SK-N-MC (cell line): Measurements from ENCODE around the gene PRDM15.

Experiments used
- DNase-seq: peaks from one replicate; pipeline ENCODE4 v3.0.0-alpha.2; 2011; ENCODE audit warnings: low read depth, low spot score
- H3K27ac ChIP-seq: fragments of 200-600 bp; sonication (generic); 2 replicates; pipeline ENCODE4 v1.5.1; 2016; ENCODE audit warnings: mixed run types
- H3K36me3 ChIP-seq: fragments of 200-600 bp; sonication (generic); 2 replicates; pipeline ENCODE4 v1.6.1; 2017; ENCODE audit warnings: antibody characterized with exemption, low read length, mixed read lengths; ENCODE audit not compliant: insufficient read depth
- H3K4me3 ChIP-seq: fragments of 200-600 bp; sonication (generic); 2 replicates; pipeline ENCODE4 v1.5.1; 2016
- H3K9ac ChIP-seq: fragments of 200-600 bp; sonication (generic); 2 replicates; pipeline ENCODE4 v1.8.0; 2017; ENCODE audit warnings: mixed run types, mixed read lengths; ENCODE audit not compliant: insufficient read length
- H3K9me3 ChIP-seq: fragments of 200-600 bp; sonication (generic); 2 replicates; pipeline ENCODE4 v1.6.1; 2017; ENCODE audit warnings: low read depth, mild to moderate bottlenecking, antibody characterized with exemption, low read length, moderate library complexity, mixed read lengths
- EZH2 ChIP-seq: fragments of 200-600 bp; sonication (generic); IDR thresholded peaks from one replicate; pipeline ENCODE4 v1.6.1; 2017; ENCODE audit warnings: antibody characterized with exemption
- FOXP2 ChIP-seq: optimal IDR thresholded peaks from 2 replicates; pipeline ENCODE3; 2011; ENCODE audit warnings: mild to moderate bottlenecking, moderate library complexity; ENCODE audit not compliant: insufficient read depth; ENCODE audit errors: extremely low read length, control extremely low read depth
- POLR2AphosphoS5 ChIP-seq: IDR thresholded peaks from 2 replicates; pipeline ENCODE4 v1.6.1; 2012; ENCODE audit warnings: mild to moderate bottlenecking, low read depth, low read length, borderline replicate concordance

Gene PRDM15

GRCh38 chr21:41778930-41779600 is 100.1 kb downstream of the PRDM15 start:
- peak overlapping the region; percentile 74 for H3K4me3 ChIP-seq
- DNase-seq = no peak
- H3K36me3 ChIP-seq = no peaks in the 10 kb centered on the region
- peak overlapping the region; percentile 84 for H3K9ac ChIP-seq
- no peaks in the 10 kb centered on the region for H3K9me3 ChIP-seq
- TF ChIP-seq FOXP2 = no peak
- no peak for TF ChIP-seq EZH2
- TF ChIP-seq POLR2AphosphoS5 = peak; percentile 30; the same call in 1 of the 2 replicates
- peak overlapping the region; percentile 100 for H3K27ac ChIP-seq

GRCh38 chr21:41777951-41778815 is 101.0 kb downstream of the PRDM15 start:
- DNase-seq = peak; percentile 64
- Histone ChIP-seq H3K9me3 (no peaks in the 10 kb centered on the region), H3K4me3 (peak overlapping the region; percentile 74), H3K9ac (peak overlapping the region; percentile 64), H3K36me3 (no peaks in the 10 kb centered on the region), H3K27ac (peak overlapping the region; percentile 100)
- TF ChIP-seq POLR2AphosphoS5 (no peak), FOXP2 (no peak), EZH2 (no peak)

DNA sequence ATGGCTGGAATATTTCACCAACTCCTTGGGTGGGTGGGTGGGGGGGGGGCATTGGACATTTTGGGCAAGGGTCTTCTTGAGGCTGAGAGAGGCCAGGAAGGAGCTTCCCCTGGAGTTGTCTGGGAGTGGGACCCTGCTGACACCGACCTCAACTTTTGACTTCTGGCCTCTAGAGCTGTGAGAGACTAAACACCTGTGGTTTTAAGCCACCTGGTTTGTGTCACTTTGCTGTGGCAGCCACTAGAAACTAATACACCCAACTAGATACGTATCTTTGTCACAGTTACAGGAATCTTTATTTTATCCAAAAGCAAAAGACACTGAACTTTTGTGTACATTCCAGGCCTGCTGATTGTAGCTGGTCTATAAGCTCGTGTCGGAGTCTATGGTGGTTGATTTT is 102.4 kb downstream of the PRDM15 start:
- no peaks in the 10 kb centered on the region for H3K9me3 ChIP-seq
- no peak for DNase-seq
- TF ChIP-seq EZH2 (no peak), POLR2AphosphoS5 (no peak), FOXP2 (no peak)
- H3K27ac ChIP-seq = peak overlapping the region; percentile 100
- no peaks in the 10 kb centered on the region for H3K36me3 ChIP-seq
- no peak overlapping the region for H3K9ac ChIP-seq
- no peak overlapping the region for H3K4me3 ChIP-seq

DNA sequence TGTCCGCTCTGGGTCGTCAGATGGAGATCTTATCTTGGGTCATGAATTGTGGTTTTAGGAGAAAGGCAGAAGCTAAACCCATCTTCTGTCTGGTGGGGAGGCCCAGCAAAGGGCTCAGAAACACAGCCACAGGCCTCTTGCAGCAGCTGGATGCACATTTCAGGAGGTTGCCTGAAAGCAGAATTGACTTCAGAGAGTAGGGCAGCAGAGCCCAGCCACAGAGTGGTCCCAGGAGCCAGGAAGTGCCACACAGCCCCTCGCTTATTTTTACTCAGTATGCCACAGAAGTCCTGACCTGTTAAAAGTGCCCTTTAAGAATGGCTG is 104.0 kb downstream of the PRDM15 start:
- no peaks in the 10 kb centered on the region for H3K36me3 ChIP-seq
- no peak overlapping the region for H3K9ac ChIP-seq

DNA sequence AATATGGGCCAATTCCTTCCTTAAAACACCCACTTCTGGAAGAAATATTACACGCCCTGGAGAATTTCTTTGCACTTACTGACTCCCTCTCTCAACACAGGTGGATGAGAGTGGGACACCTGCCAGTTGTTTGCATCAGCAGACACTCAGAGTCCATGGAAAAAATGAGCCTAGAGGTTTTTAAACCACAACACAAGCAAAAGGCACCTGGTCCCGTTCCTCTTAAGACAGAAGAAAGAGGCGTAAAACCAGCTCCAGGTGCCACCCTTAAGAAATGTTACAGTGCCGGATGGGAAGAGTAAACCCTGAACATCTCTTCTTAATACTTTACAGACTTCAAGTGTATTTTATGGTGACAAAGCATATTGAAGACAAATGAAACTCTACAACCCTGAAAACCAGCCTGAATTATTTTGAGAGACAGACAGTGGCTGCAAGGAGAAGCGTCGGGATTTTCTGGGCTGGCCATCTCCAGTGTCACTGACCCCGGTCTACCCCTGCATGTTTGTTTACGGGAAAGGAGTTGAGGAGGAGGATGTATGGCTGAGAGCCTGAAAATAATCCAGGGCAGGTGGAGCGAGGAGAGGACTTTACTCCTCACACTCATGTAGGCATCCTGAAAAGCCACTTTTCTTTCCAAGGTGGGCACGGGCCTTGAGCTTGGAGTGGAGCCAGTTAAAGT is 104.5 kb downstream of the PRDM15 start:
- H3K4me3 ChIP-seq = no peak overlapping the region
- no peaks in the 10 kb centered on the region for H3K9me3 ChIP-seq
- no peaks in the 10 kb centered on the region for H3K36me3 ChIP-seq
- TF ChIP-seq EZH2 = no peak
- TF ChIP-seq FOXP2 = no peak
- TF ChIP-seq POLR2AphosphoS5 = no peak
- no peak for DNase-seq
- no peak overlapping the region for H3K9ac ChIP-seq
- peak overlapping the region; percentile 42; the same call in 1 of the 2 replicates for H3K27ac ChIP-seq

More for the DNA sequence above, 104.0 kb downstream of the PRDM15 start:
- no peak for TF ChIP-seq FOXP2
- no peak for TF ChIP-seq EZH2
- no peak for TF ChIP-seq POLR2AphosphoS5
- Histone ChIP-seq H3K9me3 (no peaks in the 10 kb centered on the region), H3K4me3 (no peak overlapping the region), H3K27ac (peak overlapping the region; percentile 42; the same call in 1 of the 2 replicates)
- no peak for DNase-seq

DNA sequence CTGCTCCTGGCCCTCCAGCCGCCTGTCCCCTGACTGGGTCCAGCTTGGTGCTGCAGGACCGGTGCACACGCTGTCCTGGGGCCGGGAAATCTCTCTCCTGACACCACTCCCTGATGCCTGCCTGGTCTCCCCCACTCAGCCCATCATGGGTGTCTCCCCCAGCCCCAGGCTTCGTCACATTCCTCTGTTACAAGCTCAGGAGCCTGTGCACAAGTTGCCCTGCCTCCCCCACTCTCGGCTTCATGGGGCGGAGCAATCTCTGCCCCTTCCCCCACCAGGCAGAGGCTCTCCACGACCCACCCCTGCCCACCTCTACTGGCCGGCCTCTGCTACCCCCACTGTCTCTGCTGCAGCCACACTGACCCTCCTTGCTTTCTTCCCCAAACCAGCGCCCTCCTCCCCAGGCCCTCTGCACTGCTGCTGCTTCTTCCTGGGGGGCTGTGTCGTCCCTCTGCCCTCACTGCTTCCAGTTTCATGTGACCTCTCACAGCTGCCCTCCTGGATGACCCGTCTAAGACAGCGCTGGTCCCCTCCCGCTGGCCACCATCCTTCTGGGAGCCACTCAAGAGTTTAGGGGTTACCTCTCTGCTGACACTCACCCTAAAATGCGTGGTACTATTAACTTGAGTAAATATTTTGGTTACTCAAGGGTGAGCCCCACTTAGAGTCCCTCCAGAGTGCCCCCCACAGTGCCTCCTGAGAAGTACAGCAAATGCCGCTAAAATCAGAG is 106.6 kb downstream of the PRDM15 start:
- Histone ChIP-seq H3K9ac (no peak overlapping the region), H3K27ac (no peak overlapping the region), H3K36me3 (no peaks in the 10 kb centered on the region), H3K9me3 (no peaks in the 10 kb centered on the region), H3K4me3 (no peak overlapping the region)
- DNase-seq = no peak
- TF ChIP-seq POLR2AphosphoS5 = no peak
- TF ChIP-seq EZH2 = no peak
- TF ChIP-seq FOXP2 = no peak

GRCh38 chr21:41771625-41771945 is 107.6 kb downstream of the PRDM15 start:
- no peaks in the 10 kb centered on the region for H3K36me3 ChIP-seq
- H3K9me3 ChIP-seq = no peaks in the 10 kb centered on the region
- DNase-seq = no peak
- no peak for TF ChIP-seq FOXP2
- TF ChIP-seq EZH2 = no peak
- TF ChIP-seq POLR2AphosphoS5 = no peak
- H3K9ac ChIP-seq = no peak overlapping the region
- H3K4me3 ChIP-seq = no peak overlapping the region
- H3K27ac ChIP-seq = no peak overlapping the region

DNA sequence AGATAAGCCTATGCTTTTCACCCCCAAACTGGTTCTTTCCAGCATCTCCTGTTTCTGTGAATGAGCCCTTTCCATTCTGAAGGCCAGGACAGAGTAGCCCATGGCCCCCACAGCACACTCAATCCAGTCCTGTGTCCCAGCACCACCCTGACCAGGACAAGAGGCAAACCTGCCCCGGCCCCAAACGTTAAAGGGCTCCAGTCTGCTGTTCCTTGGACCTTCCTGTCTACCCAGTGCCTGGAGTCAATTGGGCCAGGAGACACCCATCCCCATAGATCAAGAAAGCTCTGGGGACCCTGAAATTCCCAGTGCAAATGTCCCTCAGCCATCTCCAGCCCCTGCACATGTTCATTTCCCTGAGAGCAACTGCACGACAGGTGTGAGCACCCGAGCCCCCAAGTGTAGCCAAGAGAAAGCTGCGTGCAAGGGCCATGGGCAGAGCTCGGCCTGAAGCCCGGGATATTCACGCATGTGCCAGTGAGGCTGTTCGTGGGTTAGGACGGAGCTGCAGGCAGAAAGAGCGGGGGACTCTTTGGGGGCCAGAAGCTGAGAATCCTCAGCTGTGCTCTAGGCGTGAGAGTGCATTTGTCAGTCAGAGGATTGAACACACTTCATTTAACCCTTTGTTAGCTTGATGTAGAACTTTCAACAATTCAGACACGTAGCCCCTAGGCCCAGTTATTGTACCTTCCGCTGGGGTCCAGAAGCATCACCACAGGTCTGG is 108.1 kb downstream of the PRDM15 start:
- Histone ChIP-seq H3K36me3 (no peaks in the 10 kb centered on the region), H3K4me3 (no peak overlapping the region), H3K9ac (no peak overlapping the region), H3K27ac (no peak overlapping the region), H3K9me3 (no peaks in the 10 kb centered on the region)
- TF ChIP-seq FOXP2 = no peak
- no peak for TF ChIP-seq POLR2AphosphoS5
- TF ChIP-seq EZH2 = no peak
- DNase-seq = no peak
